Adrenal gland (tissue), 5 donors: Measurements from ENCODE around the gene SKOR1.

Experiments used
- POLR2A ChIP-seq, 2 donors: fragments of 450-650 bp; IDR thresholded peaks; one replicate each; pipeline ENCODE4 v1.6.1; 2017; ENCODE audit warnings: antibody characterized with exemption in 2 of 2, mild to moderate bottlenecking in 2 of 2, moderate library complexity in 1 of 2
- TF ChIP-seq, protein P1 (sequence below), 6 experiments: fragments of 450-650 bp in 4 of 6; fragments of 200-600 bp in 2 of 6; sonication (generic) in 1 of 6; IDR thresholded peaks; 1 replicate in 5 of 6; 2 replicates in 1 of 6; pipeline versions ENCODE4 v1.5.1 to v1.8.0; 2016 to 2021; ENCODE audit warnings: antibody characterized with exemption in 6 of 6, mild to moderate bottlenecking in 2 of 6, moderate library complexity in 1 of 6
- donor health status: DM: no; HTN: no; CAD: no.

DNA sequence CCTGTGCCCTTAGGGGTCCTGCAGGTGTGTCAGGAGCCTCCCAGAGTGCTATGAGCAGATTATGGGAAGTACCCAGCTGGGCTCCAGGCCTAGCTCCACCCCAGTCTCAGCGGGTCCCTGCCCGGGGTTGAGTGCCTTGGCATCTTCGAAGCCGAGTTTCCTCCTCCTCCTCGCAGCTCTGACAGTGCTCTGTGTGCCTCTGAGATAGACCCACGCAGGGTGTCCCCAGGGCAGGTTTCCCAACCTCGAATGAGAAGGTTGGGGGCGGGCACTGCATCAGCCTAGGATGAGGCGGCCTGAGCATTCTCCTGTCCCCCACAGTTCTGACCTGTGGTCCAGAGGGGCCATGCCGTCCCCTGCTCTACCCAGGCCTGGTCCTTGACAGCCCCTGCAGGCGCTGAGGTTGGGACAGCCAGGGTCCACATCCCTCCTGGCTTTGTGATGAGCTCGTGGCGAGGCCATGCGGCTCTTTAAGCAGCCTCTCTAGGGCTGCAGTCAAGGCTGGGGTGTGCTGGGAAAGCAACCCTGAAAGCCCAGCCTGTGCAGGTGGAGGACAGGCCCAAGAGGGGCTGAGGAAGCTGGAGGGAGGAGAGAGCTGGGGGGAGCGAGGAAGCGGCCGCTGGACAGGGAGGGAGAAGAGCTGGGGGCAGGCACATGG, 20.2 kb upstream of the SKOR1 start:
- TF ChIP-seq, protein P1, sequence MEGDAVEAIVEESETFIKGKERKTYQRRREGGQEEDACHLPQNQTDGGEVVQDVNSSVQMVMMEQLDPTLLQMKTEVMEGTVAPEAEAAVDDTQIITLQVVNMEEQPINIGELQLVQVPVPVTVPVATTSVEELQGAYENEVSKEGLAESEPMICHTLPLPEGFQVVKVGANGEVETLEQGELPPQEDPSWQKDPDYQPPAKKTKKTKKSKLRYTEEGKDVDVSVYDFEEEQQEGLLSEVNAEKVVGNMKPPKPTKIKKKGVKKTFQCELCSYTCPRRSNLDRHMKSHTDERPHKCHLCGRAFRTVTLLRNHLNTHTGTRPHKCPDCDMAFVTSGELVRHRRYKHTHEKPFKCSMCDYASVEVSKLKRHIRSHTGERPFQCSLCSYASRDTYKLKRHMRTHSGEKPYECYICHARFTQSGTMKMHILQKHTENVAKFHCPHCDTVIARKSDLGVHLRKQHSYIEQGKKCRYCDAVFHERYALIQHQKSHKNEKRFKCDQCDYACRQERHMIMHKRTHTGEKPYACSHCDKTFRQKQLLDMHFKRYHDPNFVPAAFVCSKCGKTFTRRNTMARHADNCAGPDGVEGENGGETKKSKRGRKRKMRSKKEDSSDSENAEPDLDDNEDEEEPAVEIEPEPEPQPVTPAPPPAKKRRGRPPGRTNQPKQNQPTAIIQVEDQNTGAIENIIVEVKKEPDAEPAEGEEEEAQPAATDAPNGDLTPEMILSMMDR (IDR thresholded peaks at IDR 0.05) = no peak
- no peak for TF ChIP-seq POLR2A (IDR thresholded peaks at IDR 0.05)
